Prostate gland (tissue), 2 donors: ENCODE measurements around the gene MAP7D1.

Experiments
- CTCF ChIP-seq, 4 experiments: fragments of 200-600 bp in 2 of 4; fragments of 450-650 bp in 2 of 4; sonication (generic) in 2 of 4; IDR thresholded peaks; 1 replicate in 3 of 4; 2 replicates in 1 of 4; pipeline ENCODE4 v1.5.1; 2016 to 2019; ENCODE audit warnings: antibody characterized with exemption in 4 of 4, mild to moderate bottlenecking in 2 of 4, moderate library complexity in 2 of 4
- POLR2A ChIP-seq: fragments of 450-650 bp; IDR thresholded peaks from one replicate; pipeline ENCODE4 v1.6.1; 2016; ENCODE audit warnings: antibody characterized with exemption, mild to moderate bottlenecking
- POLR2AphosphoS5 ChIP-seq: sonication (generic); formaldehyde crosslinking; IDR thresholded peaks from one replicate; pipeline ENCODE4 v1.6.1; 2017; ENCODE audit warnings: antibody characterized with exemption

- TF ChIP-seq POLR2AphosphoS5 (no peak), CTCF (IDR thresholded peaks at IDR 0.05) (no peak), POLR2A (no peak)
These were observed 33.6 kb upstream of the MAP7D1 start for GRCh38 chr1:36122062-36123030.
